ENCODE data around the gene MEAK7.

GRCh38 chr16:84517366-84517765 lies 12.9 kb upstream of the MEAK7 start:
- TF ChIP-seq CTCF (conservative IDR thresholded peaks at IDR 0.05 in 1 of 2, IDR thresholded peaks at IDR 0.05 in 1 of 2; ENCODE audit: low read depth in 1 of 2, low read length in 2 of 2) (no peak), EZH2 (IDR thresholded peaks at IDR 0.05; ENCODE audit: low read length, missing control alignments) (no peak)

Measured in fibroblast of lung (primary cell).